Measurements from ENCODE around the gene RARRES2. TPM values are rescaled to one million over a fixed set of nuclear protein-coding genes. Genes with fewer than 3 reads are reported as not detected.

RARRES2 gene
- total and polyA plus RNA-seq, 8 donors, result 133 to 233 (median 172) TPM

- peak within 1 kb of the TSS; percentile 96 for H3K27ac ChIP-seq
- intact Hi-C loops (cut with DNase I), result no loop called here
- ATAC-seq (peak; percentile 84), DNase-seq (peak; percentile 83 to 98 (median 92))
- H3K36me3 ChIP-seq, result peaks cover 0 to 28% of the 10 kb centered on the region in 2 donors
- no peaks in the 10 kb centered on the region for H3K27me3 ChIP-seq
- TF ChIP-seq CTCF (IDR thresholded peaks at IDR 0.05), result no peak
- peak within 1 kb of the TSS; percentile 88 to 92 for H3K4me3 ChIP-seq
- H3K9me3 ChIP-seq, result no peaks in the 10 kb centered on the region
- peaks cover 18 to 55% of the 10 kb centered on the region in 2 donors for H3K4me1 ChIP-seq
Observed at GRCh38 chr7:150368096-150368883, 26.9 kb upstream of the RARRES2 start, which contains the start of gene REPIN1. REPIN1 (plus strand) TSS chr7:150368822; CDS start chr7:150369712, 890 bp downstream.

- Histone ChIP-seq H3K27ac (peak overlapping the region; percentile 96), H3K4me3 (peak overlapping the region; percentile 88 to 92), H3K4me1 (peaks cover 15 to 49% of the 10 kb centered on the region in 2 donors), H3K27me3 (no peaks in the 10 kb centered on the region), H3K36me3 (peaks cover 0 to 22% of the 10 kb centered on the region in 2 donors), H3K9me3 (no peaks in the 10 kb centered on the region)
- TF ChIP-seq CTCF (IDR thresholded peaks at IDR 0.05), result no peak
- ATAC-seq, result peak; percentile 73
- DNase-seq, result no peak
- intact Hi-C loops (cut with DNase I), result no loop called here
Observed at GRCh38 chr7:150367677-150368095, 26.3 kb upstream of the RARRES2 start.

- intact Hi-C loops (cut with DNase I), result no loop called here
- peaks cover 15 to 39% of the 10 kb centered on the region in 2 donors for H3K4me1 ChIP-seq
- TF ChIP-seq CTCF (IDR thresholded peaks at IDR 0.05), result no peak
- H3K9me3 ChIP-seq, result no peaks in the 10 kb centered on the region
- no peaks in the 10 kb centered on the region for H3K27me3 ChIP-seq
- H3K4me3 ChIP-seq, result no peak overlapping the region
- DNase-seq (no peak), ATAC-seq (no peak)
- peak overlapping the region in 1 of 2 donors; percentile 59 for H3K27ac ChIP-seq
- peaks cover 0 to 4% of the 10 kb centered on the region in 2 donors for H3K36me3 ChIP-seq
Observed at GRCh38 chr7:150365673-150366398, 24.4 kb upstream of the RARRES2 start.

DNA sequence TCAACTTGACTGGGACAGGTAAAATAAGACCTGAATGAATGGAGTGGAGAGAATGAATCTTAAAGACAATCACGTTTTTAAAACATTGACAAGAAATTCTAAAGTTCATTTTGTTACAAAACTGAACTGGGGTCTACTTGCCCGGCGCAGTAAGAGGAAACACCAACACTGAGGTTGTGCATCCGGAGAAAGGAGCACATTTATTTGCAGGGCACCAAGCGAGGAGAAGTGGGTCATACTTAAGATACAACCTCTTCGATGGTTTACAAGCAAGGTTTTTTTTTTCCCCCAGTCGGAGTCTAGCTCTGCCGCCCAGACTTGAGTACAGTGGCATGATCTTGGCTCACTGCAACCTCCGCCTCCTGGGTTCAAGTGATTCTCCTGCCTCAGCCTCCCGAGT lies 23.8 kb upstream of the RARRES2 start:
- Histone ChIP-seq H3K9me3 (no peaks in the 10 kb centered on the region), H3K4me1 (peaks cover 11 to 32% of the 10 kb centered on the region in 2 donors), H3K36me3 (no peaks in the 10 kb centered on the region), H3K4me3 (no peak overlapping the region), H3K27ac (no peak overlapping the region), H3K27me3 (no peaks in the 10 kb centered on the region)
- TF ChIP-seq CTCF (IDR thresholded peaks at IDR 0.05), result no peak
- no peak for ATAC-seq
- DNase-seq, result no peak
- intact Hi-C loops (cut with DNase I), result no loop called here

DNA sequence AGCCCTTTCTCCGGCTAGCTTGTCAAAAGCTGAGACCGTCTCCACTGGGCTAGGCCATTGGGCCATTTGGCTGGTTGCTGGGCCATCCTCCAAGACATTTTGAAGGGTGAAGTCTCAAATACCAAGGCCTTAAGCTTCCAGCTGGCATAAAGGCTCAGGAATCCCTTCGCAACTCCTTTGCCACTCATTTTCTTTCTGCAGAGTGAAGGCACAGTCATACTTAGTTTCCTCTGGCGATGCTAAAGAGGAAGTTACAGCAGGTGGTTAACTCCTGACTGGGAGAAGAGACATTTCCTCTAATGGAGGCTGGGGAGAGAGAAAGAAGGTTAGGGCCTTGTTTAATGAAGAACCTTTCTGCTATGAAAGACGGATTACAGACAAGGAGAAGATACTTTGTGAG lies 22.4 kb upstream of the RARRES2 start:
- TF ChIP-seq CTCF (IDR thresholded peaks at IDR 0.05), result no peak
- intact Hi-C loops (cut with DNase I), result no loop called here
- no peak for ATAC-seq
- Histone ChIP-seq H3K9me3 (no peaks in the 10 kb centered on the region), H3K36me3 (no peaks in the 10 kb centered on the region), H3K4me1 (peaks cover 3 to 23% of the 10 kb centered on the region in 2 donors), H3K4me3 (no peak overlapping the region), H3K27ac (peak overlapping the region in 1 of 2 donors; percentile 46), H3K27me3 (no peaks in the 10 kb centered on the region)
- DNase-seq, result no peak
